ENCODE measurements around the gene APBA2. TPM values are rescaled to one million over a fixed set of nuclear protein-coding genes. Genes with fewer than 3 reads are reported as not detected.

APBA2 gene
- total RNA-seq, 1 experiment from 2014 or later = 11.2 TPM

GRCh38 chr15:29081781-29082180 lies 196.0 kb downstream of the APBA2 start:
- no peak overlapping the region for H3K27ac Mint-ChIP-seq

GRCh38 chr15:29083161-29083560 lies 197.4 kb downstream of the APBA2 start:
- peaks cover 8% of the 10 kb centered on the region; the same call in 1 of the 2 replicates for H3K4me1 Mint-ChIP-seq
- DNase-seq (ENCODE audit: low spot score) (no peak), ATAC-seq (no peak)
- peaks cover 17% of the 10 kb centered on the region for H3K9me3 Mint-ChIP-seq
- ChIA-PET CTCF (interaction anchor here (0.8 to 4.2 kb wide), 2 partner anchors 19 to 20 kb away, joined by 3 to 31 read pairs; no protein-coding TSS in a partner anchor), POLR2A (no interaction called here)
- H3K36me3 Mint-ChIP-seq = peaks cover 10% of the 10 kb centered on the region
- no peak overlapping the region for H3K4me3 Mint-ChIP-seq
- H3K27ac Mint-ChIP-seq = no peak overlapping the region
- no peak for TF ChIP-seq PRDM15 (CRISPR knock-in tag; IDR thresholded peaks at IDR 0.05)
- TF ChIP-seq TEAD1 (CRISPR knock-in tag; IDR thresholded peaks at IDR 0.05) = no peak
- no peak for TF ChIP-seq FOXJ3 (CRISPR knock-in tag; IDR thresholded peaks at IDR 0.05; ENCODE audit: borderline replicate concordance)
- no peak for TF ChIP-seq SMAD3 (CRISPR knock-in tag; IDR thresholded peaks at IDR 0.05; ENCODE audit: borderline replicate concordance)
- no peak for TF ChIP-seq NFATC4 (CRISPR knock-in tag; IDR thresholded peaks at IDR 0.05)
- TF ChIP-seq NR1H2 (CRISPR knock-in tag; IDR thresholded peaks at IDR 0.05) = no peak
- no peak for TF ChIP-seq ZNF138 (CRISPR knock-in tag; conservative IDR thresholded peaks at IDR 0.05)
- TF ChIP-seq HMGA2 (CRISPR knock-in tag; IDR thresholded peaks at IDR 0.05) = no peak
- no peak for TF ChIP-seq GABPB1 (CRISPR knock-in tag; IDR thresholded peaks at IDR 0.05)
- no peak for TF ChIP-seq OVOL2 (CRISPR knock-in tag; IDR thresholded peaks at IDR 0.05; ENCODE audit: borderline replicate concordance)
- H3K27me3 Mint-ChIP-seq (ENCODE audit: low read depth) = no peaks in the 10 kb centered on the region

More at GRCh38 chr15:29081781-29082180, 196.0 kb downstream of the APBA2 start:
- Mint-ChIP-seq H3K36me3 (peaks cover 10% of the 10 kb centered on the region), H3K4me3 (no peak overlapping the region), H3K27me3 (ENCODE audit: low read depth) (no peaks in the 10 kb centered on the region), H3K9me3 (peaks cover 17% of the 10 kb centered on the region), H3K4me1 (peaks cover 8% of the 10 kb centered on the region; the same call in 1 of the 2 replicates)
- POLR2A ChIA-PET = no interaction called here
- CTCF ChIA-PET = interaction anchor here (4.2 to 7.5 kb wide), 2 partner anchors 8 to 21 kb away, joined by 31 to 68 read pairs; no protein-coding TSS in a partner anchor
- TF ChIP-seq ZNF416 (CRISPR knock-in tag; IDR thresholded peaks at IDR 0.05) = no peak
- ATAC-seq = no peak
- DNase-seq (ENCODE audit: low spot score) = no peak

GRCh38 chr15:29083858-29084257 lies 198.1 kb downstream of the APBA2 start:
- no peaks in the 10 kb centered on the region for H3K27me3 Mint-ChIP-seq (ENCODE audit: low read depth)
- ChIA-PET POLR2A (no interaction called here), CTCF (interaction anchor here (0.8 kb wide), 1 partner anchor 18 kb away, joined by 3 read pairs; no protein-coding TSS in a partner anchor)
- H3K4me1 Mint-ChIP-seq = peaks cover 8% of the 10 kb centered on the region; the same call in 1 of the 2 replicates
- H3K9me3 Mint-ChIP-seq = peaks cover 17% of the 10 kb centered on the region
- ATAC-seq (no peak), DNase-seq (ENCODE audit: low spot score) (no peak)
- peaks cover 10% of the 10 kb centered on the region for H3K36me3 Mint-ChIP-seq
- no peak overlapping the region for H3K27ac Mint-ChIP-seq
- no peak overlapping the region for H3K4me3 Mint-ChIP-seq
- no peak for TF ChIP-seq TP53 (CRISPR knock-in tag; IDR thresholded peaks at IDR 0.05)
- TF ChIP-seq NFE2L1 (CRISPR knock-in tag; IDR thresholded peaks at IDR 0.05) = no peak
- no peak for TF ChIP-seq KAT7 (CRISPR knock-in tag; IDR thresholded peaks at IDR 0.05; ENCODE audit: borderline replicate concordance)
- TF ChIP-seq AR (CRISPR knock-in tag; IDR thresholded peaks at IDR 0.05) = no peak
- TF ChIP-seq CBFB (CRISPR knock-in tag; IDR thresholded peaks at IDR 0.05; ENCODE audit: low read depth) = no peak
- TF ChIP-seq ZNF532 (CRISPR knock-in tag; IDR thresholded peaks at IDR 0.05; ENCODE audit: borderline replicate concordance) = no peak
- no peak for TF ChIP-seq ZBTB43 (CRISPR knock-in tag; IDR thresholded peaks at IDR 0.05)
- no peak for TF ChIP-seq IRF1 (CRISPR knock-in tag; IDR thresholded peaks at IDR 0.05)
- TF ChIP-seq RELA (CRISPR knock-in tag; IDR thresholded peaks at IDR 0.05; ENCODE audit: borderline replicate concordance) = no peak
